IPS-15b (cell line): ENCODE measurements around the gene COL5A1.

Source experiments
- H3K27me3 ChIP-seq: one replicate; pipeline ENCODE4 v1.6.1; 2013; ENCODE audit warnings: low read length; ENCODE audit not compliant: control insufficient read depth, insufficient read depth
- H3K36me3 ChIP-seq: one replicate; pipeline ENCODE4 v1.6.1; 2013; ENCODE audit warnings: low read length; ENCODE audit not compliant: control insufficient read depth, insufficient read depth
- H3K4me1 ChIP-seq: one replicate; pipeline ENCODE4 v1.6.1; 2013; ENCODE audit warnings: mild to moderate bottlenecking, low read length; ENCODE audit not compliant: control insufficient read depth, insufficient read depth
- H3K4me3 ChIP-seq: one replicate; pipeline ENCODE4 v1.5.1; 2013; ENCODE audit warnings: low read depth, low read length
- H3K9ac ChIP-seq: one replicate; pipeline ENCODE4 v1.6.1; 2013; ENCODE audit warnings: low read depth, mild to moderate bottlenecking, low read length
- H3K9me3 ChIP-seq: one replicate; pipeline ENCODE4 v1.6.1; 2013; ENCODE audit warnings: mild to moderate bottlenecking, low read length; ENCODE audit not compliant: control insufficient read depth, insufficient read depth

The COL5A1 gene

GRCh38 chr9:134641173-134641989, at the start of gene COL5A1:
COL5A1 (plus strand) TSS chr9:134641803; CDS start chr9:134642188, 385 bp downstream.
- H3K4me3 ChIP-seq, result peak within 1 kb of the TSS; percentile 64
- peaks cover 2% of the 10 kb centered on the region for H3K36me3 ChIP-seq
- H3K27me3 ChIP-seq, result no peaks in the 10 kb centered on the region
- H3K9ac ChIP-seq, result no peak within 1 kb of the TSS
- no peaks in the 10 kb centered on the region for H3K9me3 ChIP-seq
- peaks cover 2% of the 10 kb centered on the region for H3K4me1 ChIP-seq

GRCh38 chr9:134592018-134592818, 49.4 kb upstream of the COL5A1 start:
- no peak overlapping the region for H3K4me3 ChIP-seq
- no peak overlapping the region for H3K9ac ChIP-seq
- no peaks in the 10 kb centered on the region for H3K4me1 ChIP-seq
- H3K27me3 ChIP-seq, result no peaks in the 10 kb centered on the region
- no peaks in the 10 kb centered on the region for H3K9me3 ChIP-seq
- no peaks in the 10 kb centered on the region for H3K36me3 ChIP-seq

GRCh38 chr9:134592819-134593200, 48.8 kb upstream of the COL5A1 start:
- Histone ChIP-seq H3K36me3 (no peaks in the 10 kb centered on the region), H3K9ac (no peak overlapping the region)

GRCh38 chr9:134593286-134594077, 48.1 kb upstream of the COL5A1 start:
- no peaks in the 10 kb centered on the region for H3K9me3 ChIP-seq
- H3K4me3 ChIP-seq, result no peak overlapping the region
- H3K4me1 ChIP-seq, result no peaks in the 10 kb centered on the region
- H3K9ac ChIP-seq, result no peak overlapping the region
- H3K36me3 ChIP-seq, result no peaks in the 10 kb centered on the region
- H3K27me3 ChIP-seq, result no peaks in the 10 kb centered on the region

More at GRCh38 chr9:134592819-134593200, 48.8 kb upstream of the COL5A1 start:
- no peaks in the 10 kb centered on the region for H3K27me3 ChIP-seq
- no peak overlapping the region for H3K4me3 ChIP-seq
- no peaks in the 10 kb centered on the region for H3K9me3 ChIP-seq
- no peaks in the 10 kb centered on the region for H3K4me1 ChIP-seq

- Histone ChIP-seq H3K4me1 (no peaks in the 10 kb centered on the region), H3K4me3 (no peak overlapping the region), H3K27me3 (no peaks in the 10 kb centered on the region), H3K9ac (no peak overlapping the region), H3K36me3 (no peaks in the 10 kb centered on the region), H3K9me3 (no peaks in the 10 kb centered on the region)
Observed at GRCh38 chr9:134594078-134594941, 47.3 kb upstream of the COL5A1 start.

GRCh38 chr9:134595014-134595413, 46.6 kb upstream of the COL5A1 start:
- no peak overlapping the region for H3K4me3 ChIP-seq
- H3K9me3 ChIP-seq, result no peaks in the 10 kb centered on the region
- no peak overlapping the region for H3K9ac ChIP-seq
- H3K4me1 ChIP-seq, result no peaks in the 10 kb centered on the region
- H3K36me3 ChIP-seq, result no peaks in the 10 kb centered on the region
- no peaks in the 10 kb centered on the region for H3K27me3 ChIP-seq

- H3K9me3 ChIP-seq, result no peaks in the 10 kb centered on the region
- H3K4me3 ChIP-seq, result no peak overlapping the region
- H3K36me3 ChIP-seq, result no peaks in the 10 kb centered on the region
- no peaks in the 10 kb centered on the region for H3K27me3 ChIP-seq
- no peaks in the 10 kb centered on the region for H3K4me1 ChIP-seq
- H3K9ac ChIP-seq, result no peak overlapping the region
Observed at GRCh38 chr9:134597041-134597913, 44.3 kb upstream of the COL5A1 start.

- H3K27me3 ChIP-seq, result no peaks in the 10 kb centered on the region
- H3K36me3 ChIP-seq, result no peaks in the 10 kb centered on the region
- H3K4me1 ChIP-seq, result no peaks in the 10 kb centered on the region
- H3K9ac ChIP-seq, result no peak overlapping the region
- no peaks in the 10 kb centered on the region for H3K9me3 ChIP-seq
- H3K4me3 ChIP-seq, result no peak overlapping the region
Observed at GRCh38 chr9:134597957-134598883, 43.4 kb upstream of the COL5A1 start.

- H3K27me3 ChIP-seq, result no peaks in the 10 kb centered on the region
- no peak overlapping the region for H3K4me3 ChIP-seq
- H3K4me1 ChIP-seq, result no peaks in the 10 kb centered on the region
- no peaks in the 10 kb centered on the region for H3K36me3 ChIP-seq
- H3K9ac ChIP-seq, result no peak overlapping the region
- H3K9me3 ChIP-seq, result no peaks in the 10 kb centered on the region
Observed at GRCh38 chr9:134598884-134599245, 42.7 kb upstream of the COL5A1 start.

- no peak overlapping the region for H3K4me3 ChIP-seq
- no peaks in the 10 kb centered on the region for H3K36me3 ChIP-seq
- H3K9me3 ChIP-seq, result no peaks in the 10 kb centered on the region
- H3K27me3 ChIP-seq, result no peaks in the 10 kb centered on the region
- no peak overlapping the region for H3K9ac ChIP-seq
- H3K4me1 ChIP-seq, result no peaks in the 10 kb centered on the region
Observed at GRCh38 chr9:134600371-134600770, 41.2 kb upstream of the COL5A1 start.
